ENCODE data around the gene MEGF6.

The MEGF6 gene

GRCh38 chr1:3611170-3612019 lies at the start of gene MEGF6:
Gene MEGF6, minus strand, starts transcription at chr1:3611508. Its CDS starts 240 bp downstream, at chr1:3611268.
- DNase-seq, result peak; percentile 34

GRCh38 chr1:3660704-3661103 lies 49.4 kb upstream of the MEGF6 start:
- no peak for DNase-seq

- DNase-seq, result no peak
Observed at GRCh38 chr1:3659093-3659492, 47.8 kb upstream of the MEGF6 start.

GRCh38 chr1:3658231-3658615 lies 46.9 kb upstream of the MEGF6 start:
- no peak for DNase-seq

- no peak for DNase-seq
Observed at GRCh38 chr1:3657578-3658230, 46.4 kb upstream of the MEGF6 start.

- no peak for DNase-seq
Observed at GRCh38 chr1:3657096-3657475, 45.8 kb upstream of the MEGF6 start.

GRCh38 chr1:3656450-3657095 lies 45.3 kb upstream of the MEGF6 start:
- no peak for DNase-seq

- DNase-seq, result no peak
Observed at GRCh38 chr1:3654549-3655281, 43.4 kb upstream of the MEGF6 start.

- no peak for DNase-seq
Observed at GRCh38 chr1:3653286-3653618, 41.9 kb upstream of the MEGF6 start.

GRCh38 chr1:3652548-3653285 lies 41.4 kb upstream of the MEGF6 start:
- no peak for DNase-seq

- DNase-seq, result no peak
Observed at GRCh38 chr1:3651930-3652547, 40.7 kb upstream of the MEGF6 start, which contains the start of gene TP73. Gene TP73, plus strand, starts transcription at chr1:3652516. Its CDS starts 29,850 bp downstream, at chr1:3682366.

GRCh38 chr1:3651026-3651929 lies 40.0 kb upstream of the MEGF6 start:
- no peak for DNase-seq

GRCh38 chr1:3650248-3651025 lies 39.1 kb upstream of the MEGF6 start:
- no peak for DNase-seq

- DNase-seq, result peak; percentile 93
Observed at GRCh38 chr1:3649342-3650247, 38.3 kb upstream of the MEGF6 start, which contains the start of gene WRAP73. Gene WRAP73, minus strand, starts transcription at chr1:3650103. Its CDS starts 104 bp downstream, at chr1:3649999.

GRCh38 chr1:3646596-3646995 lies 35.3 kb upstream of the MEGF6 start:
- DNase-seq, result no peak

GRCh38 chr1:3645666-3646355 lies 34.5 kb upstream of the MEGF6 start:
- DNase-seq, result no peak

- DNase-seq, result no peak
Observed at GRCh38 chr1:3645247-3645646, 33.9 kb upstream of the MEGF6 start.

- no peak for DNase-seq
Observed at GRCh38 chr1:3644273-3644672, 33.0 kb upstream of the MEGF6 start.
